Activated T-cell treated with anti-CD3 and anti-CD28 coated beads, Interleukin-2, amount 50 U/mL, for 24 hours (primary cell): Measurements from ENCODE around the gene CCNQ.

Experiments used
- DNase-seq: peaks from one replicate; pipeline ENCODE4 v3.0.0-alpha.2; 2020
- H3K27ac Mint-ChIP-seq: 2 replicates; pipeline ENCODE4 v1.8.0; 2020; ENCODE audit warnings: mild to moderate bottlenecking, mixed read lengths
- H3K27me3 Mint-ChIP-seq: 2 replicates; pipeline ENCODE4 v1.8.0; 2020; ENCODE audit warnings: mixed read lengths
- H3K36me3 Mint-ChIP-seq: 2 replicates; pipeline ENCODE4 v1.8.0; 2020; ENCODE audit warnings: low read depth, mixed read lengths
- H3K4me1 Mint-ChIP-seq: 2 replicates; pipeline ENCODE4 v1.8.0; 2020; ENCODE audit warnings: low read depth, mixed read lengths
- H3K4me3 Mint-ChIP-seq: 2 replicates; pipeline ENCODE4 v1.8.0; 2020; ENCODE audit warnings: mild to moderate bottlenecking, moderate library complexity, mixed read lengths
- H3K9me3 Mint-ChIP-seq: 2 replicates; pipeline ENCODE4 v1.8.0; 2020; ENCODE audit warnings: mixed read lengths

Gene CCNQ

GRCh38 chrX:153631907-153632594 is 33.1 kb upstream of the CCNQ start:
- Mint-ChIP-seq H3K36me3 (no peaks in the 10 kb centered on the region), H3K4me1 (no peaks in the 10 kb centered on the region), H3K4me3 (no peak overlapping the region), H3K9me3 (peaks cover 12% of the 10 kb centered on the region), H3K27me3 (peaks cover 32% of the 10 kb centered on the region), H3K27ac (no peak overlapping the region)
- DNase-seq, result no peak

- peaks cover 12% of the 10 kb centered on the region for H3K9me3 Mint-ChIP-seq
- H3K4me3 Mint-ChIP-seq, result no peak overlapping the region
- DNase-seq, result no peak
- no peaks in the 10 kb centered on the region for H3K36me3 Mint-ChIP-seq
- peaks cover 32% of the 10 kb centered on the region for H3K27me3 Mint-ChIP-seq
- no peaks in the 10 kb centered on the region for H3K4me1 Mint-ChIP-seq
- no peak overlapping the region for H3K27ac Mint-ChIP-seq
Measured at GRCh38 chrX:153631346-153631745, 32.4 kb upstream of the CCNQ start.

- DNase-seq, result no peak
- Mint-ChIP-seq H3K36me3 (no peaks in the 10 kb centered on the region), H3K9me3 (peaks cover 12% of the 10 kb centered on the region), H3K4me1 (no peaks in the 10 kb centered on the region), H3K27me3 (peaks cover 31% of the 10 kb centered on the region), H3K27ac (no peak overlapping the region), H3K4me3 (no peak overlapping the region)
Measured at GRCh38 chrX:153628665-153629064, 29.7 kb upstream of the CCNQ start.

- Mint-ChIP-seq H3K4me1 (no peaks in the 10 kb centered on the region), H3K27ac (no peak overlapping the region), H3K9me3 (peaks cover 12% of the 10 kb centered on the region), H3K27me3 (peaks cover 36% of the 10 kb centered on the region), H3K36me3 (no peaks in the 10 kb centered on the region), H3K4me3 (no peak overlapping the region)
- DNase-seq, result no peak
Measured at GRCh38 chrX:153628129-153628528, 29.2 kb upstream of the CCNQ start.

- DNase-seq, result no peak
- H3K4me1 Mint-ChIP-seq, result no peaks in the 10 kb centered on the region
- peaks cover 12% of the 10 kb centered on the region for H3K9me3 Mint-ChIP-seq
Measured at GRCh38 chrX:153627675-153628111, 28.8 kb upstream of the CCNQ start.

GRCh38 chrX:153626863-153627674 is 28.1 kb upstream of the CCNQ start:
- Mint-ChIP-seq H3K27me3 (peaks cover 46% of the 10 kb centered on the region), H3K4me3 (no peak overlapping the region)

More at GRCh38 chrX:153627675-153628111, 28.8 kb upstream of the CCNQ start:
- Mint-ChIP-seq H3K27me3 (peaks cover 40% of the 10 kb centered on the region), H3K27ac (no peak overlapping the region), H3K4me3 (no peak overlapping the region), H3K36me3 (no peaks in the 10 kb centered on the region)

GRCh38 chrX:153626025-153626633 is 27.2 kb upstream of the CCNQ start:
- Mint-ChIP-seq H3K4me3 (no peak overlapping the region), H3K36me3 (no peaks in the 10 kb centered on the region), H3K9me3 (peaks cover 4% of the 10 kb centered on the region), H3K4me1 (no peaks in the 10 kb centered on the region), H3K27ac (no peak overlapping the region), H3K27me3 (peaks cover 48% of the 10 kb centered on the region)
- DNase-seq, result no peak

More at GRCh38 chrX:153626863-153627674, 28.1 kb upstream of the CCNQ start:
- H3K9me3 Mint-ChIP-seq, result peaks cover 12% of the 10 kb centered on the region
- no peaks in the 10 kb centered on the region for H3K36me3 Mint-ChIP-seq
- no peaks in the 10 kb centered on the region for H3K4me1 Mint-ChIP-seq
- no peak for DNase-seq
- H3K27ac Mint-ChIP-seq, result no peak overlapping the region

- no peaks in the 10 kb centered on the region for H3K4me1 Mint-ChIP-seq
- no peak for DNase-seq
- peaks cover 44% of the 10 kb centered on the region for H3K27me3 Mint-ChIP-seq
- H3K9me3 Mint-ChIP-seq, result no peaks in the 10 kb centered on the region
- H3K36me3 Mint-ChIP-seq, result no peaks in the 10 kb centered on the region
- H3K27ac Mint-ChIP-seq, result no peak overlapping the region
- no peak overlapping the region for H3K4me3 Mint-ChIP-seq
Measured at GRCh38 chrX:153625271-153626024, 26.5 kb upstream of the CCNQ start.

GRCh38 chrX:153624196-153625091 is 25.5 kb upstream of the CCNQ start:
- peaks cover 37% of the 10 kb centered on the region for H3K27me3 Mint-ChIP-seq
- H3K4me1 Mint-ChIP-seq, result no peaks in the 10 kb centered on the region
- no peak overlapping the region for H3K27ac Mint-ChIP-seq
- no peak for DNase-seq
- H3K36me3 Mint-ChIP-seq, result no peaks in the 10 kb centered on the region
- H3K9me3 Mint-ChIP-seq, result no peaks in the 10 kb centered on the region
- H3K4me3 Mint-ChIP-seq, result no peak overlapping the region

GRCh38 chrX:153623310-153624029 is 24.5 kb upstream of the CCNQ start:
- no peaks in the 10 kb centered on the region for H3K4me1 Mint-ChIP-seq
- H3K27me3 Mint-ChIP-seq, result peaks cover 41% of the 10 kb centered on the region
- no peak overlapping the region for H3K27ac Mint-ChIP-seq
- no peaks in the 10 kb centered on the region for H3K36me3 Mint-ChIP-seq
- H3K4me3 Mint-ChIP-seq, result no peak overlapping the region
- no peaks in the 10 kb centered on the region for H3K9me3 Mint-ChIP-seq
- no peak for DNase-seq

GRCh38 chrX:153622661-153623309 is 23.8 kb upstream of the CCNQ start:
- Mint-ChIP-seq H3K36me3 (no peaks in the 10 kb centered on the region), H3K9me3 (no peaks in the 10 kb centered on the region), H3K27me3 (peaks cover 48% of the 10 kb centered on the region), H3K27ac (no peak overlapping the region), H3K4me3 (no peak overlapping the region), H3K4me1 (no peaks in the 10 kb centered on the region)
- DNase-seq, result no peak

- no peaks in the 10 kb centered on the region for H3K36me3 Mint-ChIP-seq
- H3K4me3 Mint-ChIP-seq, result no peak overlapping the region
- DNase-seq, result no peak
Measured at GRCh38 chrX:153621949-153622598, 23.1 kb upstream of the CCNQ start.

More at GRCh38 chrX:153621949-153622598, 23.1 kb upstream of the CCNQ start:
- no peak overlapping the region for H3K27ac Mint-ChIP-seq
- no peaks in the 10 kb centered on the region for H3K4me1 Mint-ChIP-seq
- peaks cover 51% of the 10 kb centered on the region for H3K27me3 Mint-ChIP-seq
- no peaks in the 10 kb centered on the region for H3K9me3 Mint-ChIP-seq
